ENCODE data around the gene UST.
"Not testable (repeated sequence)": the region's sequence is repeated elsewhere in the genome, so short reads cannot be mapped to it uniquely, and the experiment has no call there.

The UST gene

GRCh38 chr6:148735989-148736388 lies 10.8 kb upstream of the UST start:
- FAIRE-seq, result no peak

GRCh38 chr6:148736774-148737412 lies 9.9 kb upstream of the UST start:
- DNase-seq (ENCODE audit: insufficient read length, low spot score) (no peak), FAIRE-seq (no peak)

More at GRCh38 chr6:148735989-148736388, 10.8 kb upstream of the UST start:
- no peak for DNase-seq (ENCODE audit: insufficient read length, low spot score)

- DNase-seq (ENCODE audit: insufficient read length, low spot score), result no peak
- FAIRE-seq, result no peak
Observed at GRCh38 chr6:148737806-148738205, 9.0 kb upstream of the UST start.

GRCh38 chr6:148738946-148739821 lies 7.6 kb upstream of the UST start:
- FAIRE-seq (no peak), DNase-seq (ENCODE audit: insufficient read length, low spot score) (no peak)

- DNase-seq (ENCODE audit: insufficient read length, low spot score) (no peak), FAIRE-seq (no peak)
Observed at GRCh38 chr6:148739822-148740128, 7.1 kb upstream of the UST start.

- DNase-seq (ENCODE audit: insufficient read length, low spot score) (no peak), FAIRE-seq (no peak)
Observed at GRCh38 chr6:148743476-148743875, 3.4 kb upstream of the UST start.

GRCh38 chr6:148745926-148746325 lies 904 bp upstream of the UST start:
- no peak for DNase-seq (ENCODE audit: insufficient read length, low spot score)
- no peak for FAIRE-seq

GRCh38 chr6:148747145-148747470 lies 278 bp downstream of the UST start:
- FAIRE-seq (no peak), DNase-seq (ENCODE audit: insufficient read length, low spot score) (no peak)

- FAIRE-seq, result no peak
- DNase-seq (ENCODE audit: insufficient read length, low spot score), result no peak
Observed at GRCh38 chr6:148747471-148748165, 788 bp downstream of the UST start.

- FAIRE-seq, result no peak
- no peak for DNase-seq (ENCODE audit: insufficient read length, low spot score)
Observed at GRCh38 chr6:148749674-148750073, 2.8 kb downstream of the UST start.

GRCh38 chr6:148750838-148751792 lies 4.3 kb downstream of the UST start:
- FAIRE-seq, result no peak
- no peak for DNase-seq (ENCODE audit: insufficient read length, low spot score)

- DNase-seq (ENCODE audit: insufficient read length, low spot score) (no peak), FAIRE-seq (no peak)
Observed at GRCh38 chr6:148751793-148752170, 5.0 kb downstream of the UST start.

GRCh38 chr6:148755379-148755778 lies 8.5 kb downstream of the UST start:
- FAIRE-seq; DNase-seq (ENCODE audit: insufficient read length, low spot score): not testable (repeated sequence)

GRCh38 chr6:148757944-148758480 lies 11.2 kb downstream of the UST start:
- FAIRE-seq, result peak; percentile 31
- no peak for DNase-seq (ENCODE audit: insufficient read length, low spot score)

GRCh38 chr6:148758492-148758891 lies 11.7 kb downstream of the UST start:
- FAIRE-seq, result peak; percentile 99
- DNase-seq (ENCODE audit: insufficient read length, low spot score), result no peak

- DNase-seq (ENCODE audit: insufficient read length, low spot score), result no peak
- FAIRE-seq, result peak; percentile 40
Observed at GRCh38 chr6:148760258-148760534, 13.4 kb downstream of the UST start.

GRCh38 chr6:148760568-148761526 lies 14.0 kb downstream of the UST start:
- FAIRE-seq, result peak; percentile 82
- DNase-seq (ENCODE audit: insufficient read length, low spot score), result no peak

GRCh38 chr6:148761527-148762011 lies 14.7 kb downstream of the UST start:
- FAIRE-seq, result no peak
- DNase-seq (ENCODE audit: insufficient read length, low spot score), result no peak

- FAIRE-seq, result no peak
- no peak for DNase-seq (ENCODE audit: insufficient read length, low spot score)
Observed at GRCh38 chr6:148762231-148762630, 15.4 kb downstream of the UST start.
